ENCODE results near the gene ANKRD36C. TPM values are rescaled to one million over a fixed set of nuclear protein-coding genes. Genes with fewer than 3 reads are reported as not detected.
"Not testable (repeated sequence)": the region's sequence is repeated elsewhere in the genome, so short reads cannot be mapped to it uniquely, and the experiment has no call there.

Gene ANKRD36C
- total and polyA plus RNA-seq, 5 donors = 3.1 to 11.2 (median 10.3) TPM

- H3K4me1 ChIP-seq (ENCODE audit: control insufficient read depth, insufficient read depth, low read length); intact Hi-C loops (cut with DNase I); ATAC-seq; H3K4me3 ChIP-seq (ENCODE audit: low read length); DNase-seq; H3K27ac ChIP-seq (ENCODE audit: low read length); H3K9me3 ChIP-seq (ENCODE audit: control insufficient read depth, low read length); H3K27me3 ChIP-seq (ENCODE audit: control insufficient read depth, insufficient read depth): not testable (repeated sequence)
- WGBS = 34% methylated on average over 5 of the region's 5 CpGs
Measured at GRCh38 chr2:95911431-95911830, 80.2 kb downstream of the ANKRD36C start.

DNA sequence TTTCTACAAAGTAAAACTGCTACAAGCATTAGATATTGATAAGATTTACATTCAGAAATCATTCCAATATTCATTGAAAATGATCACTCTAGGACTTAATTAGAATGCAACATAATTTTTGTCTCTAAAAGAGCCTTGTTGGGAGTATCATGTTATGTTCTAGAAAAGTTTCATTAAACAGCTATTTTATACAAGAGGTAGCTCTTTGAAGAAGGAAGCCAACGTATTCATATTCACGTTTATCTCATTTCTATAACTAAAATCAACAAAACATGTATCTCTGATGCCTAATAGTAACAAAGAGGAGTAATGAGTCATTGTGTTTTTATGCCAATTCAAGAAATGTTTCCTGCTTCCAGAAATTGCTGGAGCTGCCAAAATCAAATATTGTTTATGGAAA, 97.2 kb downstream of the ANKRD36C start:
- H3K9me3 ChIP-seq (ENCODE audit: control insufficient read depth, low read length); DNase-seq; H3K4me1 ChIP-seq (ENCODE audit: control insufficient read depth, insufficient read depth, low read length); H3K27ac ChIP-seq (ENCODE audit: low read length); H3K27me3 ChIP-seq (ENCODE audit: control insufficient read depth, insufficient read depth); ATAC-seq; intact Hi-C loops (cut with DNase I); H3K4me3 ChIP-seq (ENCODE audit: low read length): not testable (repeated sequence)
- 36% methylated on average over 2 of the region's 2 CpGs for WGBS

- H3K4me3 ChIP-seq (ENCODE audit: low read length); H3K4me1 ChIP-seq (ENCODE audit: control insufficient read depth, insufficient read depth, low read length); intact Hi-C loops (cut with DNase I); H3K27ac ChIP-seq (ENCODE audit: low read length); H3K9me3 ChIP-seq (ENCODE audit: control insufficient read depth, low read length); DNase-seq; ATAC-seq; H3K27me3 ChIP-seq (ENCODE audit: control insufficient read depth, insufficient read depth): not testable (repeated sequence)
- WGBS = 97% methylated on average over 1 of the region's 1 CpG
Measured at GRCh38 chr2:95867929-95868328, 123.7 kb downstream of the ANKRD36C start.

DNA sequence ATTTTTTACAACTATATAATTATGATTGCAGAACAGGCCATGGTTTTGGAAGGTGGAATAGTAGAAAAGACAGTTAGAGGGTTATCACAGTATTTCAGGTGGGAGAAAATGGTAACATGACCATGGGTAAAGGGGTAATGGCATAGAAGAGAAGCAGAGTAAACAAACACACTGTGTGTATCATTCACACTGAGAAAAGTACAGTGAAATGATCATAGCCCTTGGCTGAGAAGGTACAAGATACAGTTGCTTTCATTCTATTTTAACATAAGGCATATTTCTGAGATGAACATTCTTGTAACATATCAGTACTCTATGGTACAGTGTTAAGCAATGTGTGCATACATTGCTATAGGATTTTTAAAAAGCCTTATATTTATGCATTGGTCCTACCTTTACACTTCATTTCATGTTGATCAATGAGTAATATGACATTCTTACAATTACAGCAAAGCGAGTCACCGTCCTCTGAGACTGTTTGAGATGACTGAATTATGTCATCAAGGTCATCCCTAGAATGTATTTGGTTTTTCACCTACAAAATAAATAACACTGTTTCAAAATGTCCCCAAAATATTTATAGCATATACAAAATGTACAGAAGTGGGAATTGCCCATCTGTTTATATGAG, 124.5 kb downstream of the ANKRD36C start:
- H3K27ac ChIP-seq (ENCODE audit: low read length); DNase-seq; H3K27me3 ChIP-seq (ENCODE audit: control insufficient read depth, insufficient read depth); H3K4me3 ChIP-seq (ENCODE audit: low read length); H3K4me1 ChIP-seq (ENCODE audit: control insufficient read depth, insufficient read depth, low read length); intact Hi-C loops (cut with DNase I); ATAC-seq; H3K9me3 ChIP-seq (ENCODE audit: control insufficient read depth, low read length): not testable (repeated sequence)
- WGBS = no CpG with 5 or more reads among the region's 2 CpGs

DNA sequence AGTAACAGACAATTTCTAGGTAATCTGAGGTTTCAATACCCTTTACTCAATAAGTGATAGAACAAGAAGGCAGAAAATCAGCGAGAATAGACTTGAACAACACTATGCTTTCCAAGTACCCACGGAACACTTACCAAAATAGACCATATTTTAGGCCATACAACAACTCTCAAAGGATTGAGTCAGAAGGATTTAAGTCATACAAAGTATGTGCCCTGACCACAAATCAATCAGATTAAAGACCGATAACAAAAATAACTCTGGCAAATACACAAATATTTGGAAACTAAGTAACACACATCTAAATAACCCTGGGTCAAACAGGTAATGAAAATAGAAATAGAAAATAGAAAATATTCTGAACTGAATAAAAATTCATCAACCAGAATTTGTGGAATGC, 129.5 kb downstream of the ANKRD36C start:
- H3K9me3 ChIP-seq (ENCODE audit: control insufficient read depth, low read length); H3K4me1 ChIP-seq (ENCODE audit: control insufficient read depth, insufficient read depth, low read length); DNase-seq; ATAC-seq; H3K27ac ChIP-seq (ENCODE audit: low read length); intact Hi-C loops (cut with DNase I); H3K27me3 ChIP-seq (ENCODE audit: control insufficient read depth, insufficient read depth); H3K4me3 ChIP-seq (ENCODE audit: low read length): not testable (repeated sequence)
- WGBS = 93% methylated on average over 3 of the region's 3 CpGs

- Histone ChIP-seq H3K27me3 (ENCODE audit: control insufficient read depth, insufficient read depth) (no peaks in the 10 kb centered on the region), H3K9me3 (ENCODE audit: control insufficient read depth, low read length) (no peaks in the 10 kb centered on the region), H3K27ac (ENCODE audit: low read length) (no peak overlapping the region), H3K4me1 (ENCODE audit: control insufficient read depth, insufficient read depth, low read length) (no peaks in the 10 kb centered on the region), H3K4me3 (ENCODE audit: low read length) (no peak overlapping the region)
- DNase-seq (no peak), ATAC-seq (no peak)
- WGBS = 92% methylated on average over 8 of the region's 8 CpGs
- intact Hi-C loops (cut with DNase I) = no loop called here
Measured at GRCh38 chr2:95836151-95836550, 155.5 kb downstream of the ANKRD36C start.

DNA sequence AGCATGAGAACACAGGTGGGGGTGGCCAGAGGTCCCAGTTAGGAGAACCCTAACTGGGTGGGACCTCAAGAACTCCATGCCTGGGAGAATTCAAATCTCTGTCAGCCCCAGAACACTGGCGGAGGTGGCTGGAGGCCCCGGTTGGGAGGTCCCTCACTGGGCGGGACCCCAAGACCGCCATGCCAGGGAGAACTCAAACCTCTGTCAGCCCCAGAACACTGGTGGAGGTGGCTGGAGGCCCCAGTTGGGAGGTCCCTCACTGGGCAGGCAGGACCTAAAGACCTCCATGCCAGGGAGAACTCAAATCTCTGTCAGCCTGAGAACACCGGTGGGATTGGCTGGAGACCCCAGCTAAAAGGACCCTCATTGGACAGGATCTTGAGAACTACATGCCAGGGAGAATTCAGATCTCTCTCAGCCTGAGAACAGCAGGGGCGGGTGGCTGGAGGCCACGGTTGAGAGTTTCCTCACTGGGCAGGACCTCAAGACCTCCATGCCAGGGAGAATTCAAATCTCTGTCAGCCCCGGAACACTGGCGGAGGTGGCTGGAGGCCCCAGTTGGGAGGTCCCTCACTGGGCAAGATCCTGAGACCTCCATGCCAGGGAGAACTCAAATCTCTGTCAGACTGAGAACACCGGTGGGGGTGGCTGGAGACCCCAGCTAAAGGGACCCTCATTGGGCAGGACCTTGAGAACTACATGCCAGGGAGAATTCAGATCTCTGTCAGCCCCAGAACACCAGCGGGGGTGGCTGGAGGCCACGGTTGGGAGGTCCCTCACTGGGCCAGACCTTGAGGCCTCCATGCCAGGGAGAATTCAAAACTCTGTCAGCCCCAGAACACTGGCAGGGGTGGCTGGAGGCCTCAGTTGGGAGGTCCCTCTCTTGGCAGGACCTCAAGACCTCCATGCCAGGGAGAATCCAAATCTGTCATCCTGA, 157.3 kb downstream of the ANKRD36C start:
- H3K4me3 ChIP-seq (ENCODE audit: low read length) = not testable (repeated sequence)
- WGBS = 98% methylated on average over 12 of the region's 12 CpGs

DNA sequence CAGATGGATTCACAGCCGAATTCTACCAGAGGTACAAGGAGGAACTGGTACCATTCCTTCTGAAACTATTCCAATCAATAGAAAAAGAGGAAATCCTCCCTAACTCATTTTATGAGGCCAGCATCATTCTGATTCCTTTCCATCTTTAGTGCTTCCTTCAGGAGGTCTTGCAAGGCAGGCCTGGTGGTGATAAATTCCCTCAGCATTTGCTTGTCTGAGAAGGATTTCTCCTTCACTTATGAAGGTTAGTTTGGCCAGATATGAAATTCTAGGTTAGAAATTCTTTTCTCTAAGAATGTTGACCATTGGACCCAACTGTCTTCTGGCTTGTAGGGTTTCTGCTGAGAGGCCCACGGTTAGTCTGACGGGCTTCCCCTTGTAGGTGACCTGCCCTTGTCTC, 167.4 kb downstream of the ANKRD36C start:
- H3K27me3 ChIP-seq (ENCODE audit: control insufficient read depth, insufficient read depth); DNase-seq; H3K27ac ChIP-seq (ENCODE audit: low read length); intact Hi-C loops (cut with DNase I); H3K4me1 ChIP-seq (ENCODE audit: control insufficient read depth, insufficient read depth, low read length); ATAC-seq; H3K4me3 ChIP-seq (ENCODE audit: low read length); H3K9me3 ChIP-seq (ENCODE audit: control insufficient read depth, low read length): not testable (repeated sequence)
- 96% methylated on average over 2 of the region's 3 CpGs for WGBS

More for the DNA sequence above, 157.3 kb downstream of the ANKRD36C start:
- H3K27me3 ChIP-seq (ENCODE audit: control insufficient read depth, insufficient read depth); ATAC-seq; H3K4me1 ChIP-seq (ENCODE audit: control insufficient read depth, insufficient read depth, low read length); H3K9me3 ChIP-seq (ENCODE audit: control insufficient read depth, low read length); H3K27ac ChIP-seq (ENCODE audit: low read length); intact Hi-C loops (cut with DNase I): not testable (repeated sequence)
- peak in 1 of 3 donors; percentile 28 for DNase-seq

DNA sequence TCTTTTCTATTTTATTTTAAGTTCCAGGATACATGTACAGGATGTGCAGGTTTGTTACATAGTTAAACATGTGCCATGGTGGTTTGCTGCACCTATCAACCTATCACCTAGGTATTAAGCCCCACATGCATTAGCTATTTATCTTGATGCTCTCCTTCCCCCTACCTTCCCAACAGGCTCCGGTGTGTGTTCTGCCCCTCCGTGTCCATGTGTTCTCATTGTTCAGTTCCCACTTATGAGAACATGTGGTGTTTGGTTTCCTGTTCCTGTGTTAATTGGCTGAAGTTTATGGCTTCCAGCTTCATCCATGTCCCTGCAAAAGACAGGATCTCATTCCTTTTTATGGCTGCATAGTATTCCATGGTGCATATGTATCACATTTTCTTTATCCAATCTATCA, 174.1 kb downstream of the ANKRD36C start:
- over 99% methylated on average over 2 of the region's 2 CpGs for WGBS
- H3K9me3 ChIP-seq (ENCODE audit: control insufficient read depth, low read length); H3K4me3 ChIP-seq (ENCODE audit: low read length); H3K4me1 ChIP-seq (ENCODE audit: control insufficient read depth, insufficient read depth, low read length); H3K27me3 ChIP-seq (ENCODE audit: control insufficient read depth, insufficient read depth); H3K27ac ChIP-seq (ENCODE audit: low read length); ATAC-seq; intact Hi-C loops (cut with DNase I); DNase-seq: not testable (repeated sequence)

- H3K9me3 ChIP-seq (ENCODE audit: control insufficient read depth, low read length); H3K27me3 ChIP-seq (ENCODE audit: control insufficient read depth, insufficient read depth); H3K27ac ChIP-seq (ENCODE audit: low read length); intact Hi-C loops (cut with DNase I); H3K4me3 ChIP-seq (ENCODE audit: low read length); ATAC-seq; H3K4me1 ChIP-seq (ENCODE audit: control insufficient read depth, insufficient read depth, low read length); DNase-seq: not testable (repeated sequence)
- 75% methylated on average over 1 of the region's 1 CpG for WGBS
Measured at GRCh38 chr2:95813311-95813710, 178.3 kb downstream of the ANKRD36C start.

GRCh38 chr2:95799892-95800291, 191.7 kb downstream of the ANKRD36C start:
- 96% methylated on average over 14 of the region's 14 CpGs for WGBS
- peak in 2 of 3 donors; percentile 27 to 33 for DNase-seq
- Histone ChIP-seq H3K4me3 (ENCODE audit: low read length) (no peak overlapping the region), H3K27ac (ENCODE audit: low read length) (no peak overlapping the region), H3K4me1 (ENCODE audit: control insufficient read depth, insufficient read depth, low read length) (no peaks in the 10 kb centered on the region), H3K9me3 (ENCODE audit: control insufficient read depth, low read length) (no peaks in the 10 kb centered on the region), H3K27me3 (ENCODE audit: control insufficient read depth, insufficient read depth) (no peaks in the 10 kb centered on the region)
- no peak for ATAC-seq
- intact Hi-C loops (cut with DNase I) = no loop called here
